Upper lobe of right lung (tissue), 1 donor: ENCODE results near the gene GNG4. TPM values are rescaled to one million over a fixed set of nuclear protein-coding genes. Genes with fewer than 3 reads are reported as not detected.

Experiments used
- ATAC-seq: fragments of 200-7000 bp; cut with Tn5 transposase; one replicate; pipeline ENCODE4 v1.9.1; 2020; ENCODE audit warnings: mild to moderate bottlenecking, moderate library complexity
- DNase-seq: peaks from one replicate; pipeline ENCODE4 v3.0.0-alpha.2; 2020
- H3K27ac ChIP-seq: fragments of 200-600 bp; one replicate; pipeline ENCODE4 v1.8.0; 2022
- H3K27me3 ChIP-seq: fragments of 200-600 bp; one replicate; pipeline ENCODE4 v1.8.0; 2022; ENCODE audit warnings: mild to moderate bottlenecking
- H3K36me3 ChIP-seq: fragments of 200-600 bp; one replicate; pipeline ENCODE4 v1.8.0; 2022
- H3K4me1 ChIP-seq: fragments of 200-600 bp; one replicate; pipeline ENCODE4 v1.8.0; 2022
- H3K4me3 ChIP-seq: fragments of 200-600 bp; one replicate; pipeline ENCODE4 v1.8.0; 2022; ENCODE audit warnings: mild to moderate bottlenecking
- H3K9me3 ChIP-seq: fragments of 200-600 bp; one replicate; pipeline ENCODE4 v1.8.0; 2022
- CTCF ChIP-seq: fragments of 200-600 bp; IDR thresholded peaks from one replicate; pipeline ENCODE4 v1.8.0; 2022; ENCODE audit warnings: antibody characterized with exemption
- intact Hi-C: fragments of 100-400 bp; cut with DNase I; formaldehyde crosslinking; loops from one replicate; pipeline ENCODE4 v1.11.0; 2022
- long read RNA-seq: library from polyadenylated mRNA; unstranded; transcript quantifications from one replicate; pipeline ENCODE4 v2.0.0, GENCODE V29; 2021
- total RNA-seq: library from RNA; stranded (reverse); fragmentation: NEBNext Ultra II Directional; extraction: Animal tissue kit (Norgen Biotek cat#: 25700); gene quantifications from one replicate; pipeline ENCODE4 v1.2.1, GENCODE V29; 2021
- donor health status: DM: no; HTN: yes; CAD: no; lungs with severe emphysema.

Gene GNG4
- total RNA-seq = not detected
- long read RNA-seq = 0 reads

GRCh38 chr1:235649368-235650163 is at the start of gene GNG4:
Gene GNG4, minus strand, starts transcription at chr1:235649784. Its CDS starts 65,946 bp downstream, at chr1:235583838.
- H3K4me1 ChIP-seq = peaks cover 12% of the 10 kb centered on the region
- no peak within 1 kb of the TSS for H3K27ac ChIP-seq
- DNase-seq (no peak), ATAC-seq (peak; percentile 53)
- no peaks in the 10 kb centered on the region for H3K9me3 ChIP-seq
- H3K4me3 ChIP-seq = peak within 1 kb of the TSS; percentile 42
- intact Hi-C loops = no loop called here
- H3K36me3 ChIP-seq = no peaks in the 10 kb centered on the region
- H3K27me3 ChIP-seq = peaks cover 75% of the 10 kb centered on the region
- TF ChIP-seq CTCF = no peak

DNA sequence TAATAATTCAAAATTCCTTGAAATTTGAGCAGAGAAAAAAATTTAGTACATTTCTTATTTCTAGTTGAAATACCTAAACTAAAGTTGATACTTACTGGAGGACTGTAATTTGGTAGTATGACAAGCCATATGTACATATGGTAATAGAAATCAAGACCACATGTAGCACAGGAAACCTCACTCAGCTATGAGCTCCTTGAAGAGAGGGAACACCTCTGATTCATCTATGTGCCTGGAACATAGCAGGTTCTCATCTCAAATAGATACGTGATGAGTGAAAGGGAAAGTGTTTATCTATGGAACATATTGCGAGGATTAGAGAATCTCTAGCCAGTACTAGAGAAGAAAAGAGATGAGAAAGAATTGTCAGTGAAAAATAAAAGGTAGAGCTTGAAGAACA is 47.9 kb upstream of the GNG4 start:
- no peak overlapping the region for H3K4me3 ChIP-seq
- H3K27ac ChIP-seq = no peak overlapping the region
- H3K27me3 ChIP-seq = no peaks in the 10 kb centered on the region
- intact Hi-C loops = no loop called here
- no peak for DNase-seq
- ATAC-seq = no peak
- peaks cover 88% of the 10 kb centered on the region for H3K36me3 ChIP-seq
- no peaks in the 10 kb centered on the region for H3K9me3 ChIP-seq
- no peaks in the 10 kb centered on the region for H3K4me1 ChIP-seq
- no peak for TF ChIP-seq CTCF

DNA sequence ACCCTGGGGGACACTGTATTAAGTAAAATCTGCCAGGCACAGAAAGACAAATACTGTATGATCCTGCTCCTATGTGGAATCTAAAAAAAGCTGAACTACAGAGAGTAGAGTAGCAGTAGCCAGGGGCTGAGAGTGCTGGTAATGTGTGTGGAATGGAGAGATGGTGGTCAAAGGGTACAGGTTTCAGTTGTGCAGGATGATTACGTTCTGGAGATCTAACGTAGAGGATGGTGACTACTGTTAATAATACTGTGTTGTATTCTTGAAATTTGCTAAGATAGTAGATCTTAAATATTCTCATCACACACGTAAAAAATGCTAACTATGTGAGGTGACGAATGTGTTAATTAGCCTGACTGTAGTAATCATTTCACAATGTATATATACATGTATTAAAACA is 39.8 kb upstream of the GNG4 start:
- Histone ChIP-seq H3K27ac (no peak overlapping the region), H3K36me3 (peaks cover 85% of the 10 kb centered on the region), H3K9me3 (no peaks in the 10 kb centered on the region), H3K4me3 (no peak overlapping the region), H3K27me3 (no peaks in the 10 kb centered on the region), H3K4me1 (no peaks in the 10 kb centered on the region)
- intact Hi-C loops = no loop called here
- DNase-seq (no peak), ATAC-seq (no peak)
- no peak for TF ChIP-seq CTCF

GRCh38 chr1:235688096-235688495 is 38.5 kb upstream of the GNG4 start:
- intact Hi-C loops = no loop called here
- no peak for ATAC-seq
- no peak overlapping the region for H3K4me3 ChIP-seq
- H3K27ac ChIP-seq = no peak overlapping the region
- DNase-seq = no peak
- H3K27me3 ChIP-seq = no peaks in the 10 kb centered on the region
- no peaks in the 10 kb centered on the region for H3K9me3 ChIP-seq
- no peaks in the 10 kb centered on the region for H3K4me1 ChIP-seq
- H3K36me3 ChIP-seq = peaks cover 86% of the 10 kb centered on the region
- TF ChIP-seq CTCF = no peak

GRCh38 chr1:235683653-235684052 is 34.1 kb upstream of the GNG4 start:
- no peak for ATAC-seq
- H3K27me3 ChIP-seq = no peaks in the 10 kb centered on the region
- TF ChIP-seq CTCF = no peak
- no peak for DNase-seq
- H3K27ac ChIP-seq = no peak overlapping the region
- intact Hi-C loops = no loop called here
- H3K9me3 ChIP-seq = no peaks in the 10 kb centered on the region
- H3K4me3 ChIP-seq = no peak overlapping the region
- H3K36me3 ChIP-seq = peaks cover 51% of the 10 kb centered on the region
- H3K4me1 ChIP-seq = no peaks in the 10 kb centered on the region

DNA sequence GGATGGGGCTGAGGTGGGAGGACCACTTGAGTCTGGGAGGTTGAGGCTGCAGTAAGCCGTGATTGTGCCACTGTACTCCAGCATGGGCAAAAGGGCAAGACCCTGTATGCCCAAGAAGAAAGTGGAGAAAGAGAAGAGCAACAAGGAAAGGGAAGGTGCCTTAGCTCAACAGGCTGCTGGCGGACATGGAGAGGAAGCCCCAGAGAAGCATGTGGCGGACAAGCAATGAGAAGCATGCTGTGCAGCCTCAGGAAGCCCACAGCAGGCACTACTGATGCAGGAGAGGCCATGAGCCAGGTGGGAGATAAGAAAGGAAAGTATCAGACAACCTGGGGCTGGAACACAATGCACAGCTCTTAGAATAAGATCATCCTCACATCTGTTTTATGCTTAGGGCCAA is 32.6 kb upstream of the GNG4 start:
- H3K4me1 ChIP-seq = no peaks in the 10 kb centered on the region
- intact Hi-C loops = no loop called here
- DNase-seq = no peak
- no peak overlapping the region for H3K27ac ChIP-seq
- H3K27me3 ChIP-seq = no peaks in the 10 kb centered on the region
- no peaks in the 10 kb centered on the region for H3K9me3 ChIP-seq
- no peak overlapping the region for H3K4me3 ChIP-seq
- ATAC-seq = no peak
- TF ChIP-seq CTCF = no peak
- H3K36me3 ChIP-seq = peaks cover 43% of the 10 kb centered on the region
